ENCODE data around the gene SCGB3A1.
A peak's percentile ranks its signal among the peaks of the same experiment; 100 is the strongest.

The SCGB3A1 gene

GRCh38 chr5:180599981-180600553 is 8.8 kb upstream of the SCGB3A1 start:
- no peaks in the 10 kb centered on the region for H3K27me3 ChIP-seq
- no peaks in the 10 kb centered on the region for H3K9me3 ChIP-seq
- H3K4me2 ChIP-seq: peak overlapping the region; percentile 42
- TF ChIP-seq Cebpa-rat (IDR thresholded peaks at IDR 0.05): no peak
- H4K20me1 ChIP-seq: no peaks in the 10 kb centered on the region
- H3K4me1 ChIP-seq: peaks cover 45% of the 10 kb centered on the region
- H3K27ac ChIP-seq: peak overlapping the region; percentile 22; the same call in 1 of the 2 replicates
- H3K9ac ChIP-seq: 0 out of 2 replicates have a peak overlapping the region, but pooled peaks have one; percentile 16
- H3K36me3 ChIP-seq: no peaks in the 10 kb centered on the region
- no peak overlapping the region for H3K4me3 ChIP-seq

GRCh38 chr5:180599590-180599914 is 8.3 kb upstream of the SCGB3A1 start:
- Histone ChIP-seq H3K9me3 (no peaks in the 10 kb centered on the region), H3K9ac (no peak overlapping the region), H3K4me1 (peaks cover 45% of the 10 kb centered on the region), H3K4me2 (peak overlapping the region; percentile 42), H3K27ac (no peak overlapping the region), H4K20me1 (no peaks in the 10 kb centered on the region), H3K4me3 (no peak overlapping the region), H3K27me3 (no peaks in the 10 kb centered on the region), H3K36me3 (no peaks in the 10 kb centered on the region)
- TF ChIP-seq Cebpa-rat (IDR thresholded peaks at IDR 0.05): no peak

- H4K20me1 ChIP-seq: no peaks in the 10 kb centered on the region
- H3K36me3 ChIP-seq: no peaks in the 10 kb centered on the region
- H3K4me2 ChIP-seq: peak overlapping the region; percentile 42
- H3K9ac ChIP-seq: no peak overlapping the region
- TF ChIP-seq Cebpa-rat (IDR thresholded peaks at IDR 0.05): no peak
- no peak overlapping the region for H3K27ac ChIP-seq
- H3K9me3 ChIP-seq: no peaks in the 10 kb centered on the region
- H3K4me3 ChIP-seq: no peak overlapping the region
- H3K27me3 ChIP-seq: peaks cover under 1% of the 10 kb centered on the region; the same call in 1 of the 2 replicates
- H3K4me1 ChIP-seq: peaks cover 45% of the 10 kb centered on the region
Observed at GRCh38 chr5:180598797-180599589, 7.7 kb upstream of the SCGB3A1 start.

GRCh38 chr5:180598316-180598701 is 7.0 kb upstream of the SCGB3A1 start:
- no peaks in the 10 kb centered on the region for H3K9me3 ChIP-seq
- TF ChIP-seq Cebpa-rat (IDR thresholded peaks at IDR 0.05): no peak
- peak overlapping the region; percentile 61 for H3K4me2 ChIP-seq
- no peak overlapping the region for H3K27ac ChIP-seq
- H3K27me3 ChIP-seq: peaks cover 7% of the 10 kb centered on the region; the same call in 1 of the 2 replicates
- H3K36me3 ChIP-seq: no peaks in the 10 kb centered on the region
- H4K20me1 ChIP-seq: no peaks in the 10 kb centered on the region
- peaks cover 45% of the 10 kb centered on the region for H3K4me1 ChIP-seq
- no peak overlapping the region for H3K4me3 ChIP-seq
- no peak overlapping the region for H3K9ac ChIP-seq

GRCh38 chr5:180596668-180597231 is 5.5 kb upstream of the SCGB3A1 start:
- Histone ChIP-seq H3K4me2 (peak overlapping the region; percentile 61), H3K4me1 (peaks cover 45% of the 10 kb centered on the region)
- no peak for TF ChIP-seq Cebpa-rat (IDR thresholded peaks at IDR 0.05)

GRCh38 chr5:180596115-180596667 is 4.9 kb upstream of the SCGB3A1 start:
- H3K4me2 ChIP-seq: peak overlapping the region; percentile 61
- no peaks in the 10 kb centered on the region for H3K36me3 ChIP-seq
- peaks cover 28% of the 10 kb centered on the region for H3K27me3 ChIP-seq
- H4K20me1 ChIP-seq: peaks cover 11% of the 10 kb centered on the region
- peaks cover 45% of the 10 kb centered on the region for H3K4me1 ChIP-seq
- H3K9ac ChIP-seq: no peak overlapping the region
- no peak overlapping the region for H3K4me3 ChIP-seq
- no peak for TF ChIP-seq Cebpa-rat (IDR thresholded peaks at IDR 0.05)
- peak overlapping the region; percentile 49; the same call in 1 of the 2 replicates for H3K27ac ChIP-seq
- no peaks in the 10 kb centered on the region for H3K9me3 ChIP-seq

More at GRCh38 chr5:180596668-180597231, 5.5 kb upstream of the SCGB3A1 start:
- H4K20me1 ChIP-seq: 0 out of 2 replicates have a peak, but pooled peaks cover 5% of the 10 kb centered on the region
- H3K36me3 ChIP-seq: no peaks in the 10 kb centered on the region
- peaks cover 23% of the 10 kb centered on the region for H3K27me3 ChIP-seq
- H3K9ac ChIP-seq: no peak overlapping the region
- peak overlapping the region; percentile 49; the same call in 1 of the 2 replicates for H3K27ac ChIP-seq
- H3K9me3 ChIP-seq: no peaks in the 10 kb centered on the region
- no peak overlapping the region for H3K4me3 ChIP-seq

GRCh38 chr5:180595381-180596114 is 4.2 kb upstream of the SCGB3A1 start:
- Histone ChIP-seq H4K20me1 (peaks cover 17% of the 10 kb centered on the region), H3K27ac (no peak overlapping the region), H3K4me1 (peaks cover 44% of the 10 kb centered on the region), H3K27me3 (peaks cover 35% of the 10 kb centered on the region), H3K4me2 (no peak overlapping the region), H3K9ac (no peak overlapping the region), H3K9me3 (no peaks in the 10 kb centered on the region), H3K4me3 (no peak overlapping the region), H3K36me3 (no peaks in the 10 kb centered on the region)
- no peak for TF ChIP-seq Cebpa-rat (IDR thresholded peaks at IDR 0.05)

- no peak for TF ChIP-seq Cebpa-rat (IDR thresholded peaks at IDR 0.05)
Observed at GRCh38 chr5:180595046-180595379, 3.7 kb upstream of the SCGB3A1 start.

GRCh38 chr5:180594311-180595045 is 3.2 kb upstream of the SCGB3A1 start:
- no peak overlapping the region for H3K27ac ChIP-seq
- H4K20me1 ChIP-seq: peaks cover 19% of the 10 kb centered on the region
- H3K9ac ChIP-seq: no peak overlapping the region
- H3K27me3 ChIP-seq: peaks cover 45% of the 10 kb centered on the region
- H3K4me1 ChIP-seq: peaks cover 33% of the 10 kb centered on the region
- H3K4me3 ChIP-seq: no peak overlapping the region
- no peak overlapping the region for H3K4me2 ChIP-seq
- no peaks in the 10 kb centered on the region for H3K36me3 ChIP-seq
- TF ChIP-seq Cebpa-rat (IDR thresholded peaks at IDR 0.05): no peak
- H3K9me3 ChIP-seq: no peaks in the 10 kb centered on the region

More at GRCh38 chr5:180595046-180595379, 3.7 kb upstream of the SCGB3A1 start:
- Histone ChIP-seq H3K27ac (no peak overlapping the region), H3K36me3 (no peaks in the 10 kb centered on the region), H3K9me3 (no peaks in the 10 kb centered on the region), H4K20me1 (peaks cover 19% of the 10 kb centered on the region), H3K27me3 (peaks cover 40% of the 10 kb centered on the region), H3K4me3 (no peak overlapping the region), H3K9ac (no peak overlapping the region), H3K4me1 (peaks cover 38% of the 10 kb centered on the region), H3K4me2 (no peak overlapping the region)
